HG02610 (cell line): Measurements from ENCODE around the gene RFX8.

Experiments
- ATAC-seq: cut with Tn5 transposase; IDR thresholded peaks from one replicate; pipeline ENCODE4 v1.9.1; 2021; ENCODE audit warnings: mild to moderate bottlenecking, moderate library complexity; ENCODE audit not compliant: unreplicated experiment

The RFX8 gene

DNA sequence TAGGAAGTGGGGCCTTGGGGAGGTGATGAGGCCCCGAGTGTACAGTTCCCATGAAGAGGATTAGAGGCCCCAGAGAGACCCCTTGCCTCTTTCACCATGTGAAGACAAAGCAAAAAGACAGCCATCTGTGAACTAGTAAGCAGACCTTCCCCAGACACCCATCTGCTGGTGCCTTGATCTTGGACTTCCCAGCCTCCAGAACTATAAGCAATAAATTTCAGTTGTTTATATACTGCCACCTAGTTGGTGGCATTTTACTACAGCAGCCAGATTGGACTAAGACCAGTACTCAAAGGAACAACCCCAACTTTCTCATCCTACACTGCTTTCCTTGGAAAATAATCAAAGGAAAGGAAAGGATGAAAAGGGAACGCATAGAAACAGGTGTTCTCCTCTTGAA is 59.7 kb downstream of the RFX8 start:
- ATAC-seq = no peak

DNA sequence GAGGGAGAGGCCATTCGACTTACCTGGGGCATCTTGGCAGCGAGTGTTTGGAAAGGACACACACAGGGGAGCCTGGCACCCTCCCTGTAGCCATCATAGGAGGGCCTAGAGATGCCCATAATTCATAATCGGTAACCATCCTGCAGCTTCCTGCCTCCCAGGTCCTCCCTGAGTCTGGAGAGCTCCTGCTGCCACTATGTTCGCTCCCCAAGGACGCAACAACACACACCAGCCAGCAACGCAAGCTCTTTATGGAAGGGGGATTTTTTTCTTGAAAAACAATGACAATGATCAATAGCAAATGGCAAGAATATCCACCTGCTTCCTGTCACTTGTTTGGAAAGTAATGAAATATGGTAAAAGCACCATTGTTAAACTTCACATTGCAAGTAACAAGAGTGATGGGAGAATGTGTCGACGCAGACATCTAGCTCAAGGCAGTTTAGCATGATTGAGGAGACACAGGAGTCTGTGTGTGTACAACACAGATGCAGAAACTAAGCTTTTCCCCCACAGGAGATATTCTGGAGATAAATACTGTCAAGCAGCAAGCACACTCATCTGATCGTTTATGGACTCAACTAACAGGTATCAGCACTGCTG is 62.7 kb downstream of the RFX8 start:
- no peak for ATAC-seq

DNA sequence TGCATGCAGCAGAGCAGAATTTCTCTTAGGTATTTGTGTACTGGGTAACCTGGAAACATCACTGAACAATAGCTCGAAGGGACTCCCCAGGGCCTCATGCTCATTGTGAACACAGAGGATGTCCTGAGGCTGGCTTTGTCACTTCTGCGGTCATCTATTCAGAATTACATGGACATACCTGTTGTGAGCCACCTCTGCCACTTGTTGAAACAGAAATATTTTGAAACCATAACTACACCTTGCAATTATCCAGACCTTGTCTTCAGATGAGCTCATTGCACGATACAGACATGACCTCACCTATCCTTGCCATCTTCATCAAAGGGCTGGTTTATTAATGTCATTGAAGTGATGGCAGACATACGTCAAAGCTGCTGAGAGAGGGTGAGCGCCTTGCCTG is 64.2 kb downstream of the RFX8 start:
- no peak for ATAC-seq

DNA sequence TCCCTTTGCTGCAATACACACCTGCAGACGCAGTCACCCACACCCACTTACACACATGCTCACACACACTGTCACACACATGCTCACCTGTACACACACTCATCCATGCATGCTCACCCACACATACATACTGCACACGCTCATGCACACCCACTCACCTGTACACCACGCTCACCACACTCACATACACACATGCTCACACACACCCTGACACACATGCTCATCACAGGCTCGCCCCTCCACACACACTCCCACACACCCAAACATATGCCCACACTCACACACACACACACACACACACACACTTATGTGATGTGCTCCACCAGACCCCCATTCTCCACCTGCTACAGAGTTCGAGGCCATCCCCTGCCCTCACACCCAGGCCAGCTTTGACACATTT is 64.8 kb downstream of the RFX8 start:
- ATAC-seq = no peak

DNA sequence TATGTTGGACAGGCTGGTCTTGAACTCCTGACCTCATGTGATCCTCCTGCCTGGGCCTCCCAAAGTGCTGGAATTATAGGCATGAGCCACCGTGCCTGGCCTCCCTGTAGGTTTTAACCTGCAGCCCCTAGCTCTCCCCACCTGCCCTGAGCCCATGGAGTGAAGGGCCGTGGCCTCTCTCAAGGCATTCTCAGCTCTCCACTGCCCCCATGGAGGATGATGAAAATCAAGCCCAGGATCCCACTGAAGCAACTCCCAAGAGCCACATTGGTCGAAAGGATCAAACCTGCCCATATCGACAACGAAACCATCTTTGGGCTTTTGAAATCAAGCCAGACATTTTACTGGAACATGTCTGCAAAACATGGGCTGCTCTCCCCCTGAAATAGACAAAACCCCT is 65.2 kb downstream of the RFX8 start:
- ATAC-seq = no peak

DNA sequence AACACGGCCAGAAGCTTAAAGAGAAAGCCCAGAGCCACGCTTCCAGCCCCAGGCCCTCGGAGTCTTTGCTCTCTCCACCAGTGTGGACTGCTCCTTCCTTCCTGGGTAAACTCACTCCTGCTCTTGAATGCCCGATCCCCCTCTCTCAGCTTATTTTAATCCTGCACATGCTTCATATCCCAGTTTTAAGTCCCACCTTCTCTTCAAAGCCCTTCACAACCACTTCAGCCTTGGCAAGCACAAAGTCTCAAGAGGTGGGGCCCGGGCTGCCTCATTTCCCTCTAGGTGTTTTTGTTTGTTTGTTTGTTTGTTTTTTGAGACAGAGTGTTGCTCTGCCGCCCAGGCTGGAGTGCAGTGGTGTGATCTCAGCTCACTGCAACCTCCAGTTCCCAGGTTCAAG is 66.0 kb downstream of the RFX8 start:
- ATAC-seq = no peak

DNA sequence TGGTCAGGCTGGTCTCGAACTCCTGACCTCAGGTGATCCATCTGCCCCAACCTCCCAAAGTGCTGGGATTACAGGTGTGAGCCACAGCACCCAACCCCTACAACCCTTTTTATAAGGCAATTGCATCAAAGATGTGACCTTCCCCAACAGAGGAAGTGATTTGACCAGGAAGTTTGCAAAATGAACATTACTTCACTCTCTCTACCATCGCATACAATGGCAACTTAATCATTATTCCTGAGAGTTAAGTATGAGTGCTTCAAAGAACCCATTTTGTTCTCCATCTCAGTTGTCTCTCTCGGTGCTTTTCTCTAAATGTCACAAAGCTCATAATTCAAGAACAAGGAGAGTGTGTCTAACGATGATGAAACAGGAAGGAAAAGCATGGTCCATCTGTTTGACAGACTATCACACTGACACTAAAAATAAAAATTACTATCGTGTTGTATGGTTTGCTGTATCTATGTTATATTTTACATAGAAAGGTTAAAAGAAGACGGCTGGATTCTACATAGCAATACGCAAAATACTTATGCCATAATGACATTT is 69.5 kb downstream of the RFX8 start:
- ATAC-seq = no peak

DNA sequence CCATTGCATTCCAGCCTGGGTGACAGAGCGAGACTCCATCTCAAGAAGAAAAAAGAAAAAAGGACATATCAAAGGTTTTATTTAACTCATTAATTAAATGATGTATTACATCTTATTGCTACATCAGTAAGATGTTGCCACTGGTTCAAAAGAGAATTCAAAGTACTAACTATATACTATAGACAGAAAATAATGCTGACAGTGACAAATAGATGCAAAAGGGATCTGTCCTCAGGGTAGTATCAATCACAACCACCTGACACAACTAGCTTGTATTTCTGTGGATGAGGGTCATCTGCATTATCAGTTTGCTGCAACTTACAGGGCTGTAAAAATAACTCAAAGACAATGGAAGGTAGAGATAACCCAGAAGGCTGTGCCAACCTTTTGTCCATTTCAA is 71.2 kb downstream of the RFX8 start:
- no peak for ATAC-seq

DNA sequence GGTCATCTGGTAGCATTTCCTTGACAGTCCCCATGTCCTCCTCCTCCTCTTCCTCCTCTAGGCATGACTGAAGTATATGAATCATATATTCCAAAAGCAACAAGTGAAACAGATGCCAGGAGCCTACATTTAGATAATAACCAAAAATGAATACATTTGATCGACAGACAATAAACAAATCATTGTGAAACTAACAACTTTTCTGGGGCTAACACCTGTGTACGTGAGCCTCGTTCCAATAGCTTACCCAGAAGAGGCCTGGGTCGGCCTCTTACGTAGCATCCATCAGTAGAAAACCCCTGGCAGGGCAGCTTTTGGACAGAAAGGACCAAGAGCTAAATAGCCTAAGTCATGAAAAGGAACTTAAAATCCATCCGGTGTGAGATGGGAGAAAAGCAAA is 72.3 kb downstream of the RFX8 start:
- no peak for ATAC-seq

DNA sequence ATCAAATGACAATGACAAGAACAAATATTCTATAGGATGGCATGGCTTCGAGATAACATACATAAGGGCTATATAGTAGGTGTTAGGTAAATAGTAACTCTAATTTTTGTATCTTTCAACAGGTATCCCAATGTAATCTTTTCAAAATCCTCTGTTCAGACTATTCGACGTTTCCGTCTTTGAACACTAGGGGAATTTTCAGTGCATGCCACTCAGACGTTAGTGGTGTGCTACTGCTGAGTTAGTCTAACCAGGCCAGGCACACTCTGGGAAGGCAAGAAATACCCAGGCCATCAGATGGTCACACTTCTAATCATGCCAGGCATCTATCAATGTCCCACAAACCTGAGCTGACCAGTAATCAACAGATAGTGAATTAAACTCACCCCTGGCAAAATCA is 73.0 kb downstream of the RFX8 start:
- no peak for ATAC-seq

DNA sequence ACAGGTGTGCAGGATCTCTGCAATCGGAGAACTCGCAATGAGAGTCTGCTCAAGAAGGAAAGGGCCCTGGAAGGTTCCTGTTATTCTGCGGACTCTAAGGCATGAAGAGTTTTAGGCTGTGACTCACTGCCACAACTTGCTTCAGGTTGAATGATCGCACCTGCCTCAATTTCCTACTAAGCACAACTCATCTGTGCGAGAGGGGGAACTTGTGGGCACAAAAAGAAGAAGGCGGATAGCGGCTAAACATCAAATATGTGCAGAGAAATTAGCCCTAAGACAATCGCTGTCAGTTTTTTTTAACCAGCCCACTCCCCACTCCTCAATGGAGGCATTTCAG is 73.6 kb downstream of the RFX8 start:
- ATAC-seq = no peak

DNA sequence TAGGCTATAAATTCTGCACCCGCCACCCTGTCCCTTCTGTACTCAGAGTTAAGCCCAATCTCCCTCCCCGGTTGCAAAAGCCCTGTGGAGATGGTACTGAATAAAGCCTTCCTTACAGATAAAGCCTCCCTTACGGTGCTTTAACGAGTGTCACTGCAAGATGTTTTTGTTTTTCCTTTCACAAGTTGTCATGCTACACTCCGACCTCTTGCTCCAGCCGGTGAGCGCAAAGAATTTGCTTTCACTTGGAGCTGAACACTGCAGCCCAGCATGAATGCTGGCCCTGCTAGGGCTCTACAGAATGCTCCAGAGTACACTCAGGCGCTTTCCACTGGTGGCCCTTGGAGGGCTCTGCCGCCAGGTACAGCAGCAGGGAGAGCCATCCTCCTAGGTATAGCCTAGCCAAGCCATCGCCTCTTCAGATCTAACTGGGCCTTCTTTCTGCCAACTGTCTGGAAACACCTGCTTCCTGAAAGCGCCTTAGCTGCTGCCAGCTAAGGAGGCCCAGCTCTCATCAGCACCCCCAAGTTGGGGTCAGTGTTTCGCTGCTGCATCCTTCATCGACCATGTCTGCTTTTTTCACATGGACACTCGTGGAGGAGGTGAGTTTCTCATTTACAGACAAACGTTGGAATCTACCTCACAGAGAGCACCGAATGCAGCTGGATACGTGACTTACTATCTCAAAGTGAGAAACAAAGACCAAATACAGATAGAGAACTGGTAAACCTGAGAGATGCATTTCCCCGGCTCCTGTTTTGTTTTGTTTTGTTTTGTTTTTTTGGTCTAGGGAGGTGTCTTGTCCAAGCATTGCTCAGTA is 74.2 kb downstream of the RFX8 start:
- ATAC-seq = no peak

DNA sequence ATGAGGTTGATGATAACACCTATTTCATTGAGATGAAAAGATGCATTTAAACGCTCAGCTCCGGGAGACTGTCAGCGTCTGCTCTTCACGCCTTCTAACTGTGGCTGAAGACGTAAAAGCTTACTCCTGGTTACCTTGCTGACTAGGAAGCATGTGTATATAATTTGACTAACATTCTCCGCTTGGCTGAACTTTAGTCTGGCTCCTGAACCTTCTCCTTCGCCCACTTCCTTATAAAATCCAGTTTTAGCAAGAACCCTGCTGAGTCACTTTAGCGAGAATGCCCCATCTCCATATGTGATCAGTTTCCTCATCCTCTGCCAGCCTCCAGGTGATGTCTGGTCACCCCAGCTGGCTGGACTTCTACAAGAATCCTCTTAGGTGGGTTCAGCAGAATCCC is 74.9 kb downstream of the RFX8 start:
- ATAC-seq = no peak

DNA sequence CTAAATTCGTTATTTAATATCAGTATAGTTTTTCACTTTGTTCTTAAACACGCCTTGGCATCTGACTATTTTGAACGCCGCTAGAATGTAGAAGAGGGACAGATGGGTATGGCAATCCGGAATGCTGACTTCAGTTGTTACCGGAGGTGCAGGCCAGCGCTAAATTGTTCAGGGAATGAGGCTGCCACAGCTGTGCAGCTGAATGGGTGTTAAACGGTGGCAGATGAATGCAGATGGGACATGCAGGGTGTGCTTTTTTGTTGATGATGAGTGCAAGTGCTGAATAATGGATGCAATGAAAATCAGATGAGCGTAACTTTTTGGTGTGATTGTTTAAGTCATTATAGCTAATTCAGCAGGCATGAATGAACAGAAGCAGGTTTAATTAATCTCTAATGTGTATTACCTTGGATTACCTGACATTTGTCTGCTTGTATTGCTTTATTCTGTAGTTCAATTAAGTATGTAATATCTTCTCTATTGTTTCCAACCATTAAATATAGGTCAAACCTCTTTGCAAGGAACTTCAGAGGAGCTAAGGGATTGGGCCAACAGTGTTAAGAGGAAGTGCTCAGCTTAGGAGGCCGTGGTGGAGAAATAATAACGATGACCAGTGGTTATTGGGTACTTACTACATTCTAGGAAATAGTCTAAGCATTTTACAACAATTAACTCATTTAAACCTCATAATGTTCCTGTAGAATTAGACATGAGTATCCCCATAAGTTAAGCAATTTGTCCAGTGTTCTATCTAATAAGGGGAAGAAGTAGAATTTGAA is 75.7 kb downstream of the RFX8 start:
- ATAC-seq = no peak

DNA sequence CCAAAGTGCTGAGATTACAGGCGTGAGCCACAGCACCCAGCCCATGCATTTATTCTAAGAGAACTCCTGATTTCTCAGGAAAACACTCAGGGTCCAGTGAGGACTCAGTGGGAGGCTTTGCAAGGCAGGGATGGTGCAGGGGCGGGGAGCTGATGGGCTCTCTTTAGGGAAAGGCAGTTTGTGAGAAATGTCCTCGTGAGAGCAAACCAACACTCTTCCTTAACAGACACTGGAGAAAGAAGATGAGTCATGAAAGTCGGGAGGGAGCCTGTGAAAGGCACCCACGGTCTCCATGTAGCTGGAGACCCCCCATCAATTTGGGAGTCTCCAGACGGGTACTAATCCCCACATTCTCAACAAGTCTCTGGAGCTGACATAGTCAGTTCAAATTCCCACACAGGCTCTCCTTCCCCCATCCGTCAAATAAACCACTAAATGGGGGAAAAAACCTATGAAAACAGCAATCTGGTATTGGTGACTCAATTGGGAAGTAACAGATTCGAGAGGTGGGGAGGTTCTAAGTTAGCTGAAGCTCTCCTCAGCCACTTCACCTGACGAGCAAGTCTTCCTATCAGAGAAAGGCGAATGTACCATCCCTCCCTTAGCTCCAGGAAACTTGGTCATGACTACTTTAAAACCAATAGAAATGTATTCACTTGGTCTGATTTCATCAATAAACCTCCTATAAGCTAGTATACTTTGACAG is 76.6 kb downstream of the RFX8 start:
- no peak for ATAC-seq

DNA sequence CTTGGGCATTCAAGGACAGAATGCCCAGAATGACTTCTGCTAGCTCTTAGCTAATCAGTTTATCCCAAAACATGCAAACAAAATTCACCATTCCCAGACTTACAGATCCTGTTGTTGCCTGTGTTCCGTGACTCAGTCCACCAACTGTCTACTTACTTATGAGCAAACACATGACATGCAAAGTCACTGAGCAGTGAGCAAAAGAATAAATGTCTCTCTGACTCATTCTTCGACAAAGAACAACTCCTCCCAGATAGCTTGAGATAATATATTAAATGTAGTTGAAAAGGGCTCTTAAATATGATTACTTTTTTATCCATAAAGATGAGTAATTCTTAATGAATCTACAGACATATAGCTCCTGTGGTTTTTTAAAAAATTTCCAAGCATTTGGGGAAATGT is 78.6 kb downstream of the RFX8 start:
- ATAC-seq = no peak

DNA sequence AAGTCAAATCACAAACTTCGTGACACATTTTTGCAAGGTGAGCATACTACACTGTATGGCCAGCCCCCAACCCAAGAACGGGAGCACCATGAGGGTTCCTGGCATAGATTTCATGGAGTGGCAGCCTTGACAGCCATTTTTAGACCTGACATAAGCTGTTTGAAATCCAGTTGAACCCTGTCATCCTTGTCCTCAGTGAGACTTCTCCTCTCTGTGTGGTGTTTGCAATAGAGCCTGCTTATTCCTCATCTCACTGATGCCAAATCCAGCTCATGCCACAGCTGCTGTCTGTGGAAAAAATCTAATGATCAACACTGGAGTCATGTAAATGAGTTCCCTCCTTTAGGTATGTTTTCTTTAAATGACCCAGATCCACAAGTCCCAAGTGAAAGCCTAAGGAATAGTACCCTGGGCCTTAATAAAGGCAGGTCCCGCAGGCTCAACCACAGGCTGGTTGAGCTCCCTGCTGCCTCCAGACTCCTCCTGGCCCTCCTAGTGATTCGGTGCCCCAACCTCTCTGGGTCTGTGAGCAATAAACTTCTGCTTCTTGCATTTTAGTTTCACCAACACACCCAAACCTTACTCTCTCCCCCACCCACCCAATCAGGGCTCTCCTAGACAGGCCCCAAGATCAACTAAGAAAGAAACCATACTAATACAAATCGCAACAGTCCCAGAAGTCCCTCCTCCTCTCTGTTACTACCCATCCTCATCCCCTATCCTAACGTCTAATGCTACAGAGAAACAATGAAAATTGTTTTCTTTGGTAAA is 79.2 kb downstream of the RFX8 start:
- no peak for ATAC-seq

DNA sequence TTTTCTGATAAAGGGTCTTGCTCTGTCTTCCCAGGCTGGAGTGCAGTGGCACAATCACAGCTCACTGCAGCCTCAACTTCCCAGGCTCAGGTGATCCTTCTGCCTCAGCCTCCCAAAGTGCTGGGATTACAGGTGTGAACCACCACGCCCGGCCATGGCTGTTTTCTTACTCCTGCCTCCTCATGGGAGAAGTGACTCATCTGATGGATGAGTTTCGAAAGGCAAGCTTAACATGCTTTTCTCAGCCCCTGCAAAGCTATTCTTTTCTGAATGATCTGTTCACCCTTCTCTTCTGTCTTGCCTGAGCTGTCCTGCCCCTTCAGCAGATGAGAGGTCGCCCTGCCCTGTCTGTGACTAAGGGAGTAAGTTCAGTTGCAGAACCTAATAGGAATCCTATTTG is 86.7 kb downstream of the RFX8 start:
- ATAC-seq = no peak

DNA sequence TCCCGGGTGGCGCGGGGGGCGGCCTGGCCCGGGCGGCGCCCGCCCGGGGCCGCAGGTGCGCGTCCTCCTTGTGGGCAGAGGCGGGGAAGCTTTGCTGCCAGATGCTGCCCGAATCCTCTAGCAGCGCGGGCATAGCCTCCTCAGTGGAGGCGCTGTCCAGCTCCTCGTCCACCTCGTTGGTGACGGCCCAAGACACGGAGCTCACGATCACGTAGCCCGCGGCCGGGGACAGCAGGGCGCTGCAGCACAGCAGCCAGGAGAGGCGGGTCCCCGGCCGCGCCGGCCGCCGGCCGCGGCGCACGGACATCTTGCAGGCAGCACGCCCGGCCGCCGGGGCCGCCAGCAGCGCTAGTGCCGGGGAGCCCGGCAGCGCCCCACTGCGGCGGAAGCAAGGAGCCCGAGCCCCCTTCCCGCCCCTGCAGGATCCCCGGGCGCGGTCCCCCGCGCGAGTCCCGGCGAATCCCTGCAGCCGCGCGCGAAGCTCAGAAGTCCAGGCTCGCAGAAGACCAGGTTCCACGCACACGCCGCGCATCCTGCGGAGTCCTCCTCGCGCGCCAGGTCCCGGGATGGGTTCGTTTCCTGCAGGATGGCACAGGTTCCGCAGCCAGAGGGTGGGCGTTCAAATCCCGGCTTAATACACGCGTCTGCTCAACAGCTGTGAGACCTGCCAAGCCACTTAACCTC is 87.6 kb downstream of the RFX8 start, which contains the start of gene CREG2:
TSS of gene CREG2 (minus strand) at position 353 of the 684 bp plus-strand sequence. CDS start at position 307, 46 bp downstream.
- no peak for ATAC-seq
